Measurements from ENCODE around the gene FBN2.

GRCh38 chr5:128213833-128214232 lies 324.2 kb downstream of the FBN2 start:
- TF ChIP-seq CTCF (conservative IDR thresholded peaks at IDR 0.05 in 1 of 2, IDR thresholded peaks at IDR 0.05 in 1 of 2; ENCODE audit: low read depth in 1 of 2, low read length in 2 of 2) (no peak), EZH2 (IDR thresholded peaks at IDR 0.05; ENCODE audit: low read length, missing control alignments) (no peak)

Data from fibroblast of lung (primary cell).